Mononuclear cell (primary cell): ENCODE data around the gene ACTBL2. TPM values are rescaled to one million over a fixed set of nuclear protein-coding genes. Genes with fewer than 3 reads are reported as not detected.

ENCODE experiments used
- H3K27me3 ChIP-seq: 2 replicates; pipeline ENCODE4 v1.6.0; 2011; ENCODE audit warnings: low read length, control low read depth; ENCODE audit not compliant: insufficient read depth
- H3K4me1 ChIP-seq: 2 replicates; pipeline ENCODE4 v1.5.1; 2011; ENCODE audit warnings: mild to moderate bottlenecking, low read length, control low read depth; ENCODE audit not compliant: insufficient read depth
- H3K4me3 ChIP-seq: 2 replicates; pipeline ENCODE4 v1.5.1; 2011; ENCODE audit warnings: mild to moderate bottlenecking, low read length, moderate library complexity
- H3K9me3 ChIP-seq: 2 replicates; pipeline ENCODE4 v1.5.1; 2011; ENCODE audit warnings: low read depth, mild to moderate bottlenecking, control low read depth, low read length
- total RNA-seq: library from RNA; depleted of rRNA; stranded (reverse); fragments of >200 nt; gene quantifications from one replicate; pipeline ENCODE4 v1.2.3, GENCODE V29; 2012

Gene ACTBL2
- total RNA-seq, 1 donor = not detected

DNA sequence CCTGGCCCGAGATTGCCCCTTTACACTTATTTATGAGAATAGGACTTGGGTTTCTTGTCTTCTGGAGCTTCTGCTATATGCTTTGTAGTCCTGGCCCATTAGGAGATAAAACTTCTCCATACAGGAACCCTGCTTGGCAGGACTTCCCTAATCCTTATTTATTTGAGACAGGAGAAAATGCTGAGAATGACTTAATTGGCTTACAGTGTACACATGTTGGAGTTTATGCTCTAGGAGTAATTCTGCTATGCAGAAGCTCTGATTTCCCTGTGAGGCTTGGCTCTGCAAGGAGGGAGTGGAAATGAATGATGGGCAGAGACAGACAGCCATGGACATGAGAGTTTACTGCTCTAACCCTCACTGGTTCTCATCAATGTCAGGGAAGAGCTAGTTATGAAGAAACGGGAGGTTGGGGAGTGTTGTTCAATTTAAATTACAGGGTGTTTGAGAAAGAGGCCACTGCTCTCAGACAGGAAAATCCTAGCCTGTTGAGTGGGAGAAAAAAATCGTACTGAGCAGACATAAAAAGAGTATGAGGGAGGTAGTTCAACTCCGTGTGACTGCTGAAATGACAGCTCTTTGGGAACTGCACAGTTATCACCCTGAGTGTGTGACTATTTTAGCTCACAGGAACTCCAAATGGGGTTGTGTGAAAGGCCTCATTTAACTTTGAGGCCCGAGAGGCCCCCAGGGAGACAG is 37.5 kb downstream of the ACTBL2 start:
- Histone ChIP-seq H3K27me3 (no peaks in the 10 kb centered on the region), H3K4me1 (no peaks in the 10 kb centered on the region), H3K4me3 (no peak overlapping the region), H3K9me3 (no peaks in the 10 kb centered on the region)

GRCh38 chr5:57442080-57442839 is 40.4 kb downstream of the ACTBL2 start:
- no peaks in the 10 kb centered on the region for H3K4me1 ChIP-seq
- no peaks in the 10 kb centered on the region for H3K27me3 ChIP-seq
- no peak overlapping the region for H3K4me3 ChIP-seq
- no peaks in the 10 kb centered on the region for H3K9me3 ChIP-seq

DNA sequence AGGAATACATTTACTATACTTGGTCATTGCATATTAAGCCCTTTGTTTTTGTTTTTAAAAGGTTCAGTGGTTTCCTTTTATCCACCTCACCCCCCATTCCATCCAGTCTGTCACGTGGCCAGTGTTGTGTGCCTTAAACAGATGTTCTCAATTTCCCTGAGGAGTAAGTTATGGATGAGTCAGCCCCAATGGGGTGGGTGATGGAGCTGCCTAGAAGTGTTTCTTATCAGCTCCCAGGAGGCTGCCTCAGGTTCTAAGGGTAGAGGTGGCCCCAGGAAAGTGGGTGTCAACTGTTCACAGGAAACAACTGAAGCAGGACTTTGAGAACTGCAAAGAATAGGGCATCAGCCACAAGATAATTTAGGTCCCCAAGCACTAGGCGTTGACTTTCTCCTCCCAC is 41.1 kb downstream of the ACTBL2 start:
- H3K27me3 ChIP-seq = no peaks in the 10 kb centered on the region
- H3K9me3 ChIP-seq = no peaks in the 10 kb centered on the region
- H3K4me3 ChIP-seq = no peak overlapping the region
- H3K4me1 ChIP-seq = no peaks in the 10 kb centered on the region

GRCh38 chr5:57439601-57440000 is 43.0 kb downstream of the ACTBL2 start:
- no peaks in the 10 kb centered on the region for H3K9me3 ChIP-seq
- H3K27me3 ChIP-seq = no peaks in the 10 kb centered on the region
- H3K4me3 ChIP-seq = no peak overlapping the region
- no peaks in the 10 kb centered on the region for H3K4me1 ChIP-seq

GRCh38 chr5:57437976-57438805 is 44.4 kb downstream of the ACTBL2 start:
- H3K4me1 ChIP-seq = no peaks in the 10 kb centered on the region
- no peak overlapping the region for H3K4me3 ChIP-seq
- no peaks in the 10 kb centered on the region for H3K9me3 ChIP-seq
- no peaks in the 10 kb centered on the region for H3K27me3 ChIP-seq

- Histone ChIP-seq H3K27me3 (no peaks in the 10 kb centered on the region), H3K4me3 (no peak overlapping the region), H3K4me1 (no peaks in the 10 kb centered on the region), H3K9me3 (no peaks in the 10 kb centered on the region)
Measured at GRCh38 chr5:57436586-57436985, 46.0 kb downstream of the ACTBL2 start.

- no peaks in the 10 kb centered on the region for H3K9me3 ChIP-seq
- H3K27me3 ChIP-seq = no peaks in the 10 kb centered on the region
- H3K4me1 ChIP-seq = no peaks in the 10 kb centered on the region
- H3K4me3 ChIP-seq = no peak overlapping the region
Measured at GRCh38 chr5:57435701-57436134, 46.9 kb downstream of the ACTBL2 start.

DNA sequence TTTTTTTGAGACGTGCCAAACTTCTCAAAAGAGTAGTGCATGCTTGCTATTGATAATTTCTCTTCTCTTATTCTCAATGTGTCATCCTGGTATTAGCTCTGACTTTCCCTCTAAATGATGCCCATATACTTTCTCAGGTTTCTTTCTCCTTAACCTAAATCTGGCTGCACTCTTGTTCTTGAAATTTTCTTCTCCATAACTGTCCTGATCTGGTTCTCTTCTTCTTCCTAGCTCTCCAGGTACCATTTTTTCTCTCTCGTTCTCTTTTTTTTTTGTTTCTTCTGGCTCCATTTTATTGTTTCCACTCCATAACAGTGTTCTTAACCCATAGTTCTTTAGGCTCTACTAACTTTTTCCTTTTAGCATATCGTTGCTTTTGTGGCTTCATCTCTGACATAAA is 47.9 kb downstream of the ACTBL2 start:
- Histone ChIP-seq H3K4me1 (no peaks in the 10 kb centered on the region), H3K27me3 (no peaks in the 10 kb centered on the region), H3K4me3 (no peak overlapping the region), H3K9me3 (no peaks in the 10 kb centered on the region)

GRCh38 chr5:57434227-57434640 is 48.4 kb downstream of the ACTBL2 start:
- H3K27me3 ChIP-seq = no peaks in the 10 kb centered on the region
- H3K9me3 ChIP-seq = no peaks in the 10 kb centered on the region

GRCh38 chr5:57432876-57433275 is 49.7 kb downstream of the ACTBL2 start:
- no peak overlapping the region for H3K4me3 ChIP-seq
- H3K27me3 ChIP-seq = no peaks in the 10 kb centered on the region
- H3K4me1 ChIP-seq = no peaks in the 10 kb centered on the region
- H3K9me3 ChIP-seq = no peaks in the 10 kb centered on the region

More at GRCh38 chr5:57434227-57434640, 48.4 kb downstream of the ACTBL2 start:
- Histone ChIP-seq H3K4me3 (no peak overlapping the region), H3K4me1 (no peaks in the 10 kb centered on the region)

DNA sequence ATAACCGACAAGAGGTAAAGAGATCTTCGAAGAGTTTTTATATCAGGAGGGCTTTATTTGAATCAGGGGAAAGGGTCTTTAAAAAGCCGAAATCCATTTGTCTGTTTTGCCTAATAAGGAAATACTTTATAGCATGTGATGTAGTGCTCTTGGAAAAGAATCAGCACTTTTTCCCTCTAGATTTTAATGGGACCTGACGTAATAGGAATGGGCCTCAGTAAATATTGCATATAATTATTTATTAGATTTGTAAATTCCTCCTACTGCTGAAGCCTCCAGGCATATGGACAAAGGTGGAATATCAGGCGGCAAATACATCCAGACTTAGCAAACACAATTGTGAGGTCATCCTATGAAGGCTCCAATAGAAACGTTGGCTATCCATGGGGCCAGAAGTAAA is 50.9 kb downstream of the ACTBL2 start:
- H3K4me1 ChIP-seq = no peaks in the 10 kb centered on the region
- no peak overlapping the region for H3K4me3 ChIP-seq
- no peaks in the 10 kb centered on the region for H3K9me3 ChIP-seq
- H3K27me3 ChIP-seq = no peaks in the 10 kb centered on the region
